H1 (cell line): Measurements from ENCODE around the gene AMBP. TPM values are rescaled to one million over a fixed set of nuclear protein-coding genes. Genes with fewer than 3 reads are reported as not detected.
A peak's percentile ranks its signal among the peaks of the same experiment; 100 is the strongest.

ENCODE experiments used
- CTCF ChIA-PET: fragments of 300-600 bp; sonication (Branson Sonifier 250); formaldehyde crosslinking; loops from one replicate; lab custom pipeline; 2021; ENCODE audit not compliant: partially characterized antibody; lab: Charles Lee
- POLR2A ChIA-PET: fragments of 300-600 bp; sonication (Branson Sonifier 250); formaldehyde crosslinking; loops from one replicate; lab custom pipeline; 2021; ENCODE audit warnings: inconsistent platforms; ENCODE audit not compliant: partially characterized antibody; lab: Charles Lee
- DNase-seq, 2 experiments: peaks; one replicate each; pipeline versions ENCODE4 v3.0.0 to v3.0.0-alpha.2; 2010 to 2022; ENCODE audit warnings: low spot score in 2 of 2, low read depth in 1 of 2, mixed read lengths in 1 of 2
- FAIRE-seq: peaks from 2 replicates; lab custom pipeline; 2011; peaks lifted over from hg19 to GRCh38; lab: Jason Lieb, UNC
- H2AFZ ChIP-seq: 2 replicates; pipeline ENCODE4 v1.8.1; 2012; ENCODE audit warnings: low read length, inconsistent platforms
- H2AK5ac ChIP-seq: 2 replicates; pipeline ENCODE4 v1.6.1; 2013; ENCODE audit warnings: low read depth, low read length
- H2BK120ac ChIP-seq: replicated peaks from 2 replicates; pipeline ENCODE3; 2013; ENCODE audit warnings: low read depth, low read length, inconsistent platforms
- H2BK12ac ChIP-seq: 2 replicates; pipeline ENCODE4 v1.6.1; 2013; ENCODE audit warnings: low read depth, low read length
- H2BK15ac ChIP-seq: 2 replicates; pipeline ENCODE4 v1.6.1; 2013; ENCODE audit warnings: low read length
- H2BK20ac ChIP-seq: 2 replicates; pipeline ENCODE4 v1.6.1; 2013; ENCODE audit warnings: low read length
- H2BK5ac ChIP-seq: 2 replicates; pipeline ENCODE4 v1.6.1; 2013; ENCODE audit warnings: low read depth, low read length
- H3K14ac ChIP-seq: 2 replicates; pipeline ENCODE4 v1.6.1; 2013; ENCODE audit warnings: inconsistent platforms; ENCODE audit not compliant: insufficient read length
- H3K18ac ChIP-seq: 2 replicates; pipeline ENCODE4 v1.6.1; 2013; ENCODE audit warnings: low read length; ENCODE audit errors: extremely low read depth
- H3K23ac ChIP-seq: 2 replicates; pipeline ENCODE4 v1.6.1; 2013; ENCODE audit warnings: inconsistent platforms; ENCODE audit not compliant: insufficient read length
- H3K23me2 ChIP-seq: 2 replicates; pipeline ENCODE4 v1.6.1; 2013; ENCODE audit warnings: low read depth, low read length
- H3K27ac ChIP-seq: 2 replicates; pipeline ENCODE4 v1.6.1; 2011; ENCODE audit warnings: low read depth, low read length, inconsistent platforms
- H3K27me3 ChIP-seq, 4 experiments: replicated peaks in 1 of 4; 1 replicate in 1 of 4; 2 replicates in 3 of 4; pipeline versions ENCODE4 v1.6.1 to v1.8.1; 2011 to 2013; ENCODE audit warnings: low read length in 3 of 4, mild to moderate bottlenecking in 3 of 4, inconsistent platforms in 2 of 4, mixed read lengths in 2 of 4, moderate library complexity in 1 of 4; ENCODE audit not compliant: control insufficient read depth in 3 of 4, insufficient read depth in 3 of 4; ENCODE audit errors: extremely low read depth in 1 of 4
- H3K36me3 ChIP-seq, 4 experiments: 2 replicates each; pipeline versions ENCODE4 v1.6.1 to v1.8.1; 2011 to 2013; ENCODE audit warnings: mild to moderate bottlenecking in 4 of 4, low read length in 3 of 4, moderate library complexity in 2 of 4, control low read depth in 1 of 4, inconsistent platforms in 1 of 4; ENCODE audit not compliant: insufficient read depth in 4 of 4, control insufficient read depth in 2 of 4
- H3K4ac ChIP-seq: replicated peaks from 2 replicates; pipeline ENCODE3; 2013; ENCODE audit warnings: low read length, low read depth, mixed read lengths, inconsistent platforms; ENCODE audit not compliant: insufficient read length
- H3K4me1 ChIP-seq, 4 experiments: replicated peaks in 1 of 4; 1 replicate in 1 of 4; 2 replicates in 3 of 4; pipeline versions ENCODE4 v1.6.1 to v1.8.1; 2011 to 2013; ENCODE audit warnings: low read length in 3 of 4, inconsistent platforms in 2 of 4, mixed read lengths in 1 of 4; ENCODE audit not compliant: insufficient read depth in 4 of 4, control insufficient read depth in 3 of 4
- H3K4me2 ChIP-seq, 2 experiments: 2 replicates each; pipeline versions ENCODE4 v1.6.1 to v1.8.1; 2011 to 2013; ENCODE audit warnings: low read depth in 2 of 2, low read length in 2 of 2, control low read depth in 1 of 2, inconsistent platforms in 1 of 2, mild to moderate bottlenecking in 1 of 2; ENCODE audit not compliant: insufficient read depth in 1 of 2
- H3K4me3 ChIP-seq, 4 experiments: fragments of 200-600, 300-600 bp in 1 of 4; sonication (generic), shearing (Covaris generic), sonication (Bioruptor Twin) in 1 of 4; 2 replicates each; pipeline versions ENCODE4 v1.5.1 to v1.8.1; 2011 to 2016; ENCODE audit warnings: low read length in 4 of 4, low read depth in 3 of 4, control low read depth in 2 of 4, inconsistent platforms in 2 of 4, mild to moderate bottlenecking in 2 of 4, mixed read lengths in 1 of 4, moderate library complexity in 1 of 4; ENCODE audit not compliant: insufficient read depth in 2 of 4; ENCODE audit errors: extremely low read depth in 1 of 4
- H3K56ac ChIP-seq: replicated peaks from 2 replicates; pipeline ENCODE3; 2013; ENCODE audit warnings: low read depth, mild to moderate bottlenecking, mixed read lengths, low read length, inconsistent platforms; ENCODE audit not compliant: insufficient read length
- H3K79me1 ChIP-seq: 2 replicates; pipeline ENCODE4 v1.6.1; 2013; ENCODE audit warnings: low read depth, low read length, control low read depth
- H3K79me2 ChIP-seq, 2 experiments: 2 replicates each; pipeline versions ENCODE4 v1.6.1 to v1.8.1; 2012 to 2013; ENCODE audit warnings: low read length in 2 of 2, mild to moderate bottlenecking in 2 of 2, inconsistent platforms in 1 of 2; ENCODE audit not compliant: insufficient read depth in 2 of 2, control insufficient read depth in 1 of 2
- H3K9ac ChIP-seq, 4 experiments: replicated peaks in 1 of 4; 1 replicate in 1 of 4; 2 replicates in 3 of 4; pipeline versions ENCODE4 v1.6.1 to v1.8.1; 2011 to 2013; ENCODE audit warnings: low read depth in 3 of 4, low read length in 3 of 4, control low read depth in 2 of 4, mild to moderate bottlenecking in 2 of 4, moderate library complexity in 2 of 4, inconsistent platforms in 1 of 4; ENCODE audit errors: extremely low read depth in 1 of 4
- H3K9me3 ChIP-seq, 2 experiments: 2 replicates each; pipeline versions ENCODE4 v1.6.1 to v1.8.1; 2012 to 2013; ENCODE audit warnings: mild to moderate bottlenecking in 2 of 2, moderate library complexity in 2 of 2, control low read depth in 1 of 2, inconsistent platforms in 1 of 2, low read depth in 1 of 2, low read length in 1 of 2, mixed read lengths in 1 of 2; ENCODE audit not compliant: insufficient read depth in 2 of 2
- H4K20me1 ChIP-seq, 2 experiments: replicated peaks in 1 of 2; 2 replicates each; pipeline versions ENCODE3 to v1.8.1; 2011 to 2013; ENCODE audit warnings: inconsistent platforms in 2 of 2, low read length in 2 of 2, mild to moderate bottlenecking in 1 of 2; ENCODE audit not compliant: insufficient read depth in 2 of 2, control insufficient read depth in 1 of 2
- H4K5ac ChIP-seq: 2 replicates; pipeline ENCODE4 v1.6.1; 2013; ENCODE audit warnings: low read length, low read depth, mixed read lengths, inconsistent platforms; ENCODE audit not compliant: insufficient read length
- H4K8ac ChIP-seq: 2 replicates; pipeline ENCODE4 v1.8.0; 2013; ENCODE audit warnings: mild to moderate bottlenecking, moderate library complexity, low read length, inconsistent platforms; ENCODE audit not compliant: insufficient read depth; ENCODE audit errors: extremely low read depth
- H4K91ac ChIP-seq: replicated peaks from 2 replicates; pipeline ENCODE3; 2013; ENCODE audit warnings: low read length, mixed read lengths, inconsistent platforms; ENCODE audit not compliant: insufficient read length
- ASH2L ChIP-seq: fragments of 200-600, 300-600 bp; sonication (generic); IDR thresholded peaks from one replicate; pipeline ENCODE4 v1.7.1; 2017; ENCODE audit warnings: low read length
- EP300 ChIP-seq, 2 experiments: IDR thresholded peaks; 1 replicate in 1 of 2; 2 replicates in 1 of 2; pipeline ENCODE4 v1.6.1; 2011 to 2012; ENCODE audit warnings: low read depth in 2 of 2, low read length in 2 of 2, mild to moderate bottlenecking in 2 of 2, borderline replicate concordance in 1 of 2, inconsistent platforms in 1 of 2, moderate library complexity in 1 of 2
- GTF2F1 ChIP-seq: IDR thresholded peaks from 2 replicates; pipeline ENCODE4 v1.6.1; 2012; ENCODE audit warnings: low read depth, low read length, improper control_type of control experiment, borderline replicate concordance
- JUND ChIP-seq: IDR thresholded peaks from 2 replicates; pipeline ENCODE4 v1.6.1; 2011; ENCODE audit warnings: mild to moderate bottlenecking, improper control_type of control experiment, low read length
- KDM5A ChIP-seq: fragments of 200-600 bp; IDR thresholded peaks from 2 replicates; pipeline ENCODE4 v1.7.1; 2012; ENCODE audit warnings: mild to moderate bottlenecking, low read length, inconsistent platforms, mixed read lengths
- RBBP5 ChIP-seq: IDR thresholded peaks from 2 replicates; pipeline ENCODE4 v1.7.1; 2012; ENCODE audit warnings: low read depth, mild to moderate bottlenecking, inconsistent platforms, low read length, moderate library complexity, borderline replicate concordance
- RXRA ChIP-seq: IDR thresholded peaks from 2 replicates; pipeline ENCODE4 v1.6.1; 2011; ENCODE audit warnings: low read depth, mild to moderate bottlenecking, low read length, moderate library complexity; ENCODE audit not compliant: insufficient read depth
- SAP30 ChIP-seq: fragments of 300-600 bp; sonication (generic); IDR thresholded peaks from 2 replicates; pipeline ENCODE4 v1.7.1; 2012; ENCODE audit warnings: low read length, moderate library complexity, mild to moderate bottlenecking, inconsistent platforms; ENCODE audit not compliant: insufficient read depth, insufficient replicate concordance
- SIN3A ChIP-seq, 2 experiments: IDR thresholded peaks in 1 of 2; conservative IDR thresholded peaks in 1 of 2; 2 replicates each; pipeline ENCODE4 v1.6.1; 2011 to 2012; ENCODE audit warnings: low read length in 2 of 2, improper control_type of control experiment in 1 of 2, low read depth in 1 of 2, mild to moderate bottlenecking in 1 of 2
- SRF ChIP-seq: IDR thresholded peaks from 2 replicates; pipeline ENCODE4 v1.6.1; 2011; ENCODE audit warnings: mild to moderate bottlenecking, low read depth, low read length, moderate library complexity
- ZNF274 ChIP-seq: IDR thresholded peaks from 2 replicates; pipeline ENCODE4 v1.7.0; 2012; ENCODE audit warnings: low read length, borderline replicate concordance; ENCODE audit errors: extremely low read depth
- WGBS, 2 experiments: shearing (Covaris generic) in 1 of 2; methylation state at CpG; one replicate each; pipeline versions ENCODE4 v1.1.6 to v1.1.7; 2013 to 2015; ENCODE audit warnings: low lambda C conversion rate in 2 of 2, mixed read lengths in 2 of 2, inconsistent platforms in 1 of 2, low coverage in 1 of 2, missing lambda C conversion rate in 1 of 2; ENCODE audit not compliant: insufficient replicate concordance in 2 of 2, insufficient coverage in 1 of 2, insufficient read length in 1 of 2; ENCODE audit errors: extremely low coverage in 1 of 2, missing lambda C conversion rate in 1 of 2; 5-methylcytosine and 5-hydroxymethylcytosine counted together
- polyA plus RNA-seq, 7 experiments: library from polyadenylated mRNA; depleted of rRNA in 3 of 7; stranded (reverse) in 5 of 7; unstranded in 2 of 7; fragments of >200 nt in 5 of 7; fragments of 200-250 nt in 2 of 7; gene quantifications; 1 replicate in 5 of 7; 2 replicates in 1 of 7; 4 replicates in 1 of 7; pipeline versions ENCODE4 v1.2.1 to v1.2.3, GENCODE V29; 2011 to 2013; ENCODE audit warnings: missing spikeins in 2 of 7, mixed read lengths in 2 of 7
- total RNA-seq: library from RNA; stranded (reverse); fragmentation: NEBNext Ultra II Directional; extraction: Animal tissue kit (Norgen Biotek cat#: 25700); gene quantifications from 2 replicates; pipeline ENCODE4 v1.2.1, GENCODE V29; 2021

AMBP gene
- total and polyA plus RNA-seq, 2 of the 8 experiments (the other 6 are each of a cell fraction or from before 2014, with no cell fraction given): 3.0 to 4.0 TPM

DNA sequence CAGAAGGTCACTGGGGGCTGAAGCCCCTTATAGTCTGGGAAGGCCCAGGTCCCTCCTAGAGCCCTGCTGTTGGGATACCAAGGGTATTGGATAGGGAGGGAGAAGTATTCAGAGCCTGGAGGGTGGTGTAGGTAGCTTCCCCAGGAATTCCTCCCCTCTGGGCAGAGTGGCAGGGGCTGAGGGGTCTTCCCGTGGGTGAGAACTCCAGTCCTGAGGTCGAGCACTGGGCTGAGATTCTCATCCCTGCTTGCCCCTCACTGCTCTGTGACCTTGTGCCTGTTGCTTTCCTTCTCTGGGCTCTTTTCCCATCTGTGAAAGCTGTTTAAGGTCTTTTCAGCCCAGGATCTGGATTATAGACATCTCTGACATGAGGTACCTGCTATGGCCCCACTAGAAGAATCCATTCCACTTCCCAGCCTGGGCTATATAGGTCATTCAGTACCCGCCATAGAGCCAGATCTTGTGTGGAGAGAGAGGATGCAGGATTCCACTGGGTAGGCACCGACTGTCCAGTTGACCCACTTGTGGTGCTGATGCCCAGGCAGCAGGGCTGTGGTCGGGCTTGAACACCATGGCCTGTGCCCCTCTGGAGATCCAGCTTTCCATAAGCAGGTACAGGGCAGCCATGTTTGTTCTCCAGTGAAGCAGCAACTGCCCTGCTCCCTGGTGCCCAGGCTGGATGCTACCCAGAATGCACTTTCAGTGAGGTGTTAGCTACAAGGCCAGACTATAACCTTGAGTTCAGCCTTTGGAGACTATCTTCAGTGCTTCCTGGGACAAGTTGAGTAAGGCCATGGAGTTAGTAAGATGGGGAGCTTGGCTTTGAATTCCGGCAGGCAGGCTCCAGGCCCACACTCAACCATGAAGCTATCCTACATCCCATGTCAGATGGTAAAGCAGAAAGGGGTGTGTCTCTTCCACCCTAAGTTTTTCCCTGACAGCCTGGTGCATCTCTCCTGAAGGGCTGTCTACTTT, 60.1 kb downstream of the AMBP start:
- no peaks in the 10 kb centered on the region for H4K20me1 ChIP-seq
- H3K4me3 ChIP-seq: no peak overlapping the region
- CTCF ChIA-PET: interaction anchor here (0.8 to 2.5 kb wide), 7 partner anchors 10 to 336 kb away, joined by 3 to 9 read pairs (median 3); no protein-coding TSS in a partner anchor
- H4K91ac ChIP-seq: no peak overlapping the region
- no peak overlapping the region for H3K27ac ChIP-seq
- peaks cover 0 to 3% of the 10 kb centered on the region in 2 experiments; a peak in 1 of 4 replicates for H3K9me3 ChIP-seq
- H3K14ac ChIP-seq: no peak overlapping the region
- H2AK5ac ChIP-seq: no peak overlapping the region
- POLR2A ChIA-PET: no interaction called here
- no peak overlapping the region for H3K18ac ChIP-seq
- H4K8ac ChIP-seq: no peak overlapping the region
- H3K9ac ChIP-seq: no peak overlapping the region
- no peak overlapping the region for H2AFZ ChIP-seq
- no peaks in the 10 kb centered on the region for H3K79me2 ChIP-seq
- H2BK15ac ChIP-seq: no peak overlapping the region
- H3K36me3 ChIP-seq: peaks cover 0 to 9% (median 7%) of the 10 kb centered on the region in 4 experiments; a peak in 6 of 8 replicates
- no peak overlapping the region for H4K5ac ChIP-seq
- no peaks in the 10 kb centered on the region for H3K27me3 ChIP-seq
- H2BK120ac ChIP-seq: no peak overlapping the region
- no peak overlapping the region for H3K4me2 ChIP-seq
- H3K79me1 ChIP-seq: no peaks in the 10 kb centered on the region
- H2BK12ac ChIP-seq: no peak overlapping the region
- DNase-seq: peak in 1 of 2 experiments; percentile 30
- FAIRE-seq: no peak
- no peaks in the 10 kb centered on the region for H3K23me2 ChIP-seq
- H3K4me1 ChIP-seq: no peaks in the 10 kb centered on the region
- no peak overlapping the region for H2BK20ac ChIP-seq
- no peak overlapping the region for H2BK5ac ChIP-seq
- 68% methylated on average over 4 of the region's 6 CpGs; no CpG with 5 or more reads in 1 of the 2 experiments for WGBS, 2 experiments
- no peak overlapping the region for H3K4ac ChIP-seq
- no peak overlapping the region for H3K23ac ChIP-seq
- no peak overlapping the region for H3K56ac ChIP-seq
- no peak for TF ChIP-seq SAP30
- TF ChIP-seq RBBP5: no peak
- TF ChIP-seq ZNF274: no peak
- TF ChIP-seq KDM5A: no peak
- no peak for TF ChIP-seq GTF2F1
- no peak for TF ChIP-seq EP300 (IDR thresholded peaks at IDR 0.05; ENCODE audit: borderline replicate concordance in 1 of 2, low read depth in 2 of 2, low read length in 2 of 2)
- no peak for TF ChIP-seq RXRA
- TF ChIP-seq SIN3A (conservative IDR thresholded peaks at IDR 0.05 in 1 of 2, IDR thresholded peaks at IDR 0.05 in 1 of 2; ENCODE audit: low read depth in 1 of 2, low read length in 2 of 2): no peak
- TF ChIP-seq SRF: no peak
- no peak for TF ChIP-seq ASH2L
- no peak for TF ChIP-seq JUND
